SJCRH30 (cell line): ENCODE measurements around the gene GALR2. TPM values are rescaled to one million over a fixed set of nuclear protein-coding genes. Genes with fewer than 3 reads are reported as not detected.

Experiments
- DNase-seq, 2 experiments: peaks; one replicate each; pipeline ENCODE4 v3.0.0-alpha.2; 2015 to 2020
- H3K27ac ChIP-seq: fragments of 250-450 bp; sonication (Bioruptor Pico); 2 replicates; pipeline ENCODE4 v1.5.1; 2020; ENCODE audit warnings: mild to moderate bottlenecking, moderate library complexity
- H3K27me3 ChIP-seq: fragments of 250-450 bp; sonication (Bioruptor Pico); 2 replicates; pipeline ENCODE4 v1.5.1; 2020; ENCODE audit warnings: mild to moderate bottlenecking, moderate library complexity
- H3K36me3 ChIP-seq: fragments of 250-450 bp; sonication (Bioruptor Pico); 2 replicates; pipeline ENCODE4 v1.5.1; 2020; ENCODE audit warnings: mild to moderate bottlenecking, moderate library complexity
- H3K4me1 ChIP-seq: fragments of 250-450 bp; sonication (Bioruptor Pico); 2 replicates; pipeline ENCODE4 v1.5.1; 2020; ENCODE audit warnings: mild to moderate bottlenecking, moderate library complexity
- H3K4me3 ChIP-seq: fragments of 250-450 bp; sonication (Bioruptor Pico); 2 replicates; pipeline ENCODE4 v1.5.1; 2020; ENCODE audit warnings: mild to moderate bottlenecking, moderate library complexity
- H3K9me3 ChIP-seq: fragments of 250-450 bp; sonication (Bioruptor Pico); replicated peaks from 2 replicates; pipeline ENCODE4 v1.5.1; 2020; ENCODE audit warnings: mild to moderate bottlenecking, moderate library complexity
- total RNA-seq: library from RNA; depleted of rRNA; stranded (reverse); fragments of >200 nt; shearing (Covaris generic); gene quantifications from 2 replicates; pipeline ENCODE4 v1.2.3, GENCODE V29; 2014

Gene GALR2
- total RNA-seq, 1 experiment from 2014 or later, result 0.06 TPM

DNA sequence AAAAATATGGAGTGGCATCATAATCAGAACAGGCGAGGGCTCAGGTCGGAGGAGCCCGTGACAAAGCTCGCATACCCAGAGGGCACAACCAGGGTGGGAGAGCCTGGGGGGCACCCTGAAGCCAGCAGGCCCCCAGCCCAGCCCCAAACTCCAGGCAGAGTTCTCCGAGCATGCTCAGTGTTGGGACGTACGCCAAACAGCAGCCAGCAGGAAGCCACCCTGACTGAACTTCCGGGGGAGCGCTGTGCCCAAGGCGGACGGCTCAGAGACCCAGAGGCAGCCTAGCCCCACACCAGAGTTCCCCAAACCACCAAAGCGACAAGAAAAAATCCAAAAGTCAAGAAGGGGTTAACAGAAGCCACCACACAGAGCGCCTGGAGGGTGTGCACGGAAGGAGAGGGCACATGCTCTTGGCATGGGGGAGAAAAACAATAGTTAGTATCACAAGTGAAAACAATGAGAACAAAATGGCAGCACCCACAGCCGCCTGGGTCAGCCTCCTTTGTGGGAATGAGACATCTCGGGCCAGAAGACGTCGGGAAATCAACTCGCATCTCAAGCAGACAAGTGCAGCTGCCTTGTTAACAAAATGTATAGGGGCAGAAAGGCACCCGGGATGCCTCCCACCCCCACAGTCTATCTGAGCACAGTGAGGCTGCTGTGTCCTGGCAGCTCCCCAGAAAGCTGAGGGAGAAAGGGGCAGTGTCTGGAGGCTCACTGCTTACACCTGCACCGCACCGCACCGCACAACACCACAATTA, 17.1 kb downstream of the GALR2 start:
- no peaks in the 10 kb centered on the region for H3K27me3 ChIP-seq
- H3K4me3 ChIP-seq, result no peak overlapping the region

DNA sequence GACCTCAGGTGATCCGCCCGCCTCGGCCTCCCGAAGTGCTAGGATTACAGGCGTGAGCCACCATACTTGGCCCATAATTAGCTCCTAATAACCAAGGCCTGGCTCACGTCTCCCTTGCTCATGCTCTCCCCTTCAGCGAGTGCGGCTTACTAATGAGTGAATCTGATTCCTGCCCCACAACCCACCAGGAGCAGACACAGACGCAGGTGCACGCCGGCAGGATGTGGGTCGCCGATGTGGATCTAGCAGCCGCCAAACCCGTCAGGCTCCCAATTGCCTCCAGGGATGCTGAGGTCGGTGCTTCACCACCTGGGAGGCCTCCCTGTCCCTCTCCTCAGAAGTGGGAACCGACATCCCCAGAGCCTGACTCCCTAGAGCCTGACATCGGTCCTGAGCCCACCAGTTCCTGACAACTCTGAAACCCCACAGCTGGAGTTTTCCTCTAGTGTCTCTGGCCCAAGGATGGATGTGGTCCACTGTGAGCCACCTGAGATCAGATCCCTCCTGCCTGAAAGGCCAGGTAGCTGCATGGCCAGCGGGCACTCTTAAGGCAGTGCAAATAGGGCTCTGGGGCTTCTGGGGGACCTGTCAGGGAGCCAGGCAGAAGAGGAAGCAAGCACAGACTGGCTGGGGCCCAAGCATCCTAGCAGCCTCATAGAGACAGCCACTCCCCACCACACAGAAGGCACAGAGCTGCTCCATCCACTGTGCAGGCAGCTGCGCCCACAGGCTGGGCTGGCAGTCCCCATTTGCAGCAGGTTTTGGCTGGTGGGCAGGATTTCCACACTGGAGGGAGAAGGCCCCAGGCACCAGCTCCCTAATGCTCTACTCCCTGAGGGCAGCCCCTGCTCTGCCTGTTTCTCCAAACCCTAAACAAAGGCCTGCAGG, 18.2 kb downstream of the GALR2 start:
- Histone ChIP-seq H3K27me3 (no peaks in the 10 kb centered on the region), H3K4me1 (no peaks in the 10 kb centered on the region), H3K36me3 (peaks cover 55% of the 10 kb centered on the region), H3K9me3 (no peaks in the 10 kb centered on the region), H3K27ac (no peak overlapping the region), H3K4me3 (no peak overlapping the region)
- no peak for DNase-seq

More for the DNA sequence above, 17.1 kb downstream of the GALR2 start:
- DNase-seq, result no peak
- no peak overlapping the region for H3K27ac ChIP-seq
- H3K36me3 ChIP-seq, result peaks cover 53% of the 10 kb centered on the region
- no peaks in the 10 kb centered on the region for H3K4me1 ChIP-seq
- no peaks in the 10 kb centered on the region for H3K9me3 ChIP-seq

DNA sequence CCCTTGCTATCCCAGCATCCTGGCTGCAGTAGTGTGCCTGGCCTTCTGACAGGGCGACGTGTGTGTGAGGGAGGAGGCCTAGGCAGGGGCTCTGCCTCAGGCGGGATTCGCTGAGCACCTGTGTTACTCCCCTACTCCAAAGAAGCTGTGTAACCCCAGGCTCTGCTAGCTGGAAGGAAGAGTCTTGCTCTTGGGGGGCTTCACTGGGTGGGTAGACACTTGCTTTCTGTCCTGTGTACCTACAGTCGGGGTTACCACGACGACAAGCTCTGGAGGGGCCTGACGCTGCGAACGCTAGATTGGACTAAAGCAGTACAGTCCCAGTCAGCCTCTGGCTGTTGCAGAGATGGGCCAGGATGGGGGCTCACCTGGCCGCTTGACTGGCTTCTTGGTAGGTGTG, 19.5 kb downstream of the GALR2 start:
- no peak for DNase-seq
- H3K4me1 ChIP-seq, result no peaks in the 10 kb centered on the region
- no peaks in the 10 kb centered on the region for H3K9me3 ChIP-seq
- no peak overlapping the region for H3K27ac ChIP-seq
- H3K36me3 ChIP-seq, result peaks cover 52% of the 10 kb centered on the region
- H3K27me3 ChIP-seq, result no peaks in the 10 kb centered on the region
- H3K4me3 ChIP-seq, result no peak overlapping the region

DNA sequence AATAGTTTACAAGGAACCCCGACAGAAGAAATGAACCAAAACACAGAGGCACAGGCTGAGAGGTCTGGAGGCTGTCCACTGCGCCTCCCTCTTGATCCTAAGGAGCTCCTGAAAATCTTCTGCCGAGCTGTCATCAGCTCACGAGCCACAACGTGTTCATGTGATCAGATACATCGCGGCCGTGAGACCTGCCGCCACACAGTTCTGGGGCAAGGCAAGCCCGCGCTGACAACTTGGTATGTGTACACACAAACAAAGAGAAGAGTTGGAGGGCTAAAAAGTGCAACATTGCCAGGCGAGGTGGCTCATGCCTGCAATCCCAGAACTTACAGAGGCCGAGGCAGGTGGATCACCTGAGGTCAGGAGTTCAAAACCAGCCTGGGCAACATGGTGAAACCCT, 21.4 kb downstream of the GALR2 start:
- no peak for DNase-seq
- Histone ChIP-seq H3K27me3 (no peaks in the 10 kb centered on the region), H3K27ac (no peak overlapping the region), H3K4me3 (no peak overlapping the region), H3K9me3 (no peaks in the 10 kb centered on the region), H3K36me3 (peaks cover 62% of the 10 kb centered on the region), H3K4me1 (no peaks in the 10 kb centered on the region)

DNA sequence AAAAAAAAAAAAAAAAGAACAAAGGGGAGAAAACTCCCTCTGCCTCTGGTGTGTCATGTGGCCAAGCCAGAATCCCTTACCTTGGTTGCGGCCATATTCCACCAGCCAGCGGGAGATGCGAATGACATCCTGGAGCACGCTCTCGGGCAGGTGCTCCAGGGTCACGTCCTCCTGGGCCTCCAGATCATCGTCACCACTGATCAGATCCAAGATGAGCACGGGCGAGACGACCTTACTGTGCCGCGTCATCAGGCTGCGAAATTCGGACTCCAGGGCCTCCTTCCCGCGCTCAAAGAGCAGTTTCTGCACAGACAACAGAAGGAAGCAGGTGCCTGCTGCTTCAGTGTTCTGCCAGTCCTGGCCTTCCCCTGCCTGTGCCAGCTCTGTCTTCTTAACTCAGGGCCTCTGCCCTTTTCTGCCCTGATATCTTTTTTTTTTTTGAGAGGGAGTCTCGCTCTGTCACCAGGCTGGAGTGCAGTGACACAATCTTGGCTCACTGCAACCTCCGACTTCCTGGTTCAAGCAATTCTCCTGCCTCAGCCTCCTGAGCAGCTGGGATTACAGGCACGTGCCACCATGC, 23.2 kb downstream of the GALR2 start:
- Histone ChIP-seq H3K27me3 (no peaks in the 10 kb centered on the region), H3K27ac (no peak overlapping the region), H3K4me3 (no peak overlapping the region), H3K4me1 (no peaks in the 10 kb centered on the region; the same call in 1 of the 2 replicates), H3K36me3 (peaks cover 61% of the 10 kb centered on the region), H3K9me3 (no peaks in the 10 kb centered on the region)
- no peak for DNase-seq

DNA sequence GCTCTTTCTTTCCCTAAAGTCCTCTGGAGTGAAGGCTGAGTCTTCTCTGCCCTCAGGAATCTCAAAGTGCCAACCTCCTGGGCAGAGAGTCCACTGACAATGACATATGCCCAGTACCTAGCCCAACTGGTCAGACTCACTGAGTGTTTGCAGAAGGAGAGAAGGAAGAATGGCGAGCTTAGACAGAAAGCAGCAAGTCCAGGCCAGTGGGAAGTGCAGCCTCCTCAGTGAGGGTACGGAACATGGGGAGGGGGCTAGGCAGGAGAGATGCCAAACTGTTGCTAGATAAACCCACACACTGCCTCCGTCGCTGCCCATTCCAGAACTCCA, 28.3 kb downstream of the GALR2 start:
- H3K4me1 ChIP-seq, result peaks cover 25% of the 10 kb centered on the region
- DNase-seq, result no peak

DNA sequence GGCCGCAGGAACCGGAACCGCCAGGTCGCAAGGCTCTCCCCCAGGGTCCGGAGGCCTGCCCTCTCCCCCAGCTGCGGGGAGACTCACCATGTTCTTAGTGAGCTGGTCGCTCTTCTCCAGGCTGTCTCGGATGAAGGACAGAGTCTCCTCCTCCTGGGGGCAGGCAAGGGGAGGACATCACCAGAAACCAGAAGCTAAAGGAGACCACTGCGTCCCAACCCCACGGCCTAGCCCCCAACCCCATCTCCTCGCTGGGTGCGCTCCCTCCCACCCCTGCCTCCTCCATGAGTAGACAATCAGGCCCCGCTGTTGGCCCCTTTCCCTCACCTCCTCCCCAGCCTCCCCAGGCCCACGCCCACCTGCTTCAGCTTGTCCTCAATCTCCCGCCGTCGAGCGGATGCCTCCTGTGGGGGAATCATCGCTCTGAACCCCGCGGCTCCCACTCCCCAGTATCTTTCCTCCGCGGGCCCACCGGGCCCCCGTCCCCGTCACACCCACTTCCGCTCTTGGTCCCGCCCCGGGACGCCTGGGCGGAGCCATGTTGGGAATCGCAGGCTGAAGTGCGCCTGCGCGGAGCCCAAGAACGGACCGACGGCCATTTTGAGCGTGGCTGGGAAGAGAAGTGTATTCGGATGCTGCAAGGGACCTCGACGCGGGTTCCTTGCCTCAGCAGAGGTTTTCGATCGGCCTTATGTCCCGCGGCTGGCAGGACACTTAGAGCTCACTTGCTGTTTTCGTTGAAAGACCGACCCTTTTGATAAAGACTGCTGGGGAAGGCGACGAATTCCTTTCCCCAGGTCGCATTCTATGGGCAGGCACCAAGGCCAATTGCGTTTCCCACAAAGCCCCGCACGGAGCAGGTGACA, 28.9 kb downstream of the GALR2 start, which contains the start of gene EXOC7:
TSS of gene EXOC7 (minus strand) at position 514 of the 866 bp plus-strand sequence. CDS start at position 419, 95 bp downstream.
- H3K4me3 ChIP-seq, result peak within 1 kb of the TSS; percentile 66
- no peaks in the 10 kb centered on the region for H3K27me3 ChIP-seq
- peaks cover 25% of the 10 kb centered on the region for H3K4me1 ChIP-seq
- peaks cover 26% of the 10 kb centered on the region for H3K36me3 ChIP-seq
- no peaks in the 10 kb centered on the region for H3K9me3 ChIP-seq
- peak within 1 kb of the TSS; percentile 65 for H3K27ac ChIP-seq
- DNase-seq, result peak; percentile 95 to 99

More for the DNA sequence above, 28.3 kb downstream of the GALR2 start:
- Histone ChIP-seq H3K9me3 (no peaks in the 10 kb centered on the region), H3K4me3 (peak overlapping the region; percentile 66), H3K27ac (peak overlapping the region; percentile 65), H3K27me3 (no peaks in the 10 kb centered on the region), H3K36me3 (peaks cover 26% of the 10 kb centered on the region)

DNA sequence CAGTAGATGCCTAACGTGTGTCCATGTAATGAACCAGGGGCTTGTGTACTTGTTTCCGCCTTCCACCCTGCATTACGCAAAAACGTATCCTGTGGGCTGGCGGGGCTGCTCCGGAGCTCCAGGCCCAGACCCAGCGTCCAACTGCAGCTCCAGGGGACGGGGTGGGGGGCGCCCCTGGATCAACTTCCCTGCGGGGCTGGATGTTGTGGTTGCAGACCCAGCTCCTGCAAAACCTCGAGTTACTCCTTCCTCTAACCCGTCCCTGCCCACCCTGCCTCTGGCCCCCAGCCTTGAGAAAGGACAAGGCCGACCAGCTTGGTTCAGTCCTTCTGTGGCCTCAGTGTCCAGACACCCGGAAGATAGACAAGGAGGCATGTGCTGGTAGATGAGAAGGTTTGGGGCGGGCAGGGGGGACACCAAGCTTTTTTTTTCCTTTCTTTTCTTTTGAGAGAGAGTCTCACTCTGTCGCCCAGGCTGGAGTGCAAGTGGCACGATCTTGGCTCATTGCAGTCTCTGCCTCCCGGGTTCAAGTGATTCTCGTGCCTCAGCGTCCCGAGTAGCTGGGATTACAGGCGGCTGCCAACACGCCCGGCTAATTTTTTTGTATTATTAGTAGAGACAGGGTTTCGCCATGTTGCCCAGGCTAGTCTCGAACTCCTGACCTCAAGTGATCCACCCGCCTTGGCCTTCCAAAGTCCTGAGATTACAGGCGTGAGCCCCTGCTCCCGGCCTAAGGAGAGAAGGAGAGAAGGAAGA, 29.7 kb downstream of the GALR2 start:
- Histone ChIP-seq H3K27me3 (no peaks in the 10 kb centered on the region), H3K36me3 (peaks cover 19% of the 10 kb centered on the region), H3K9me3 (no peaks in the 10 kb centered on the region), H3K4me1 (peaks cover 25% of the 10 kb centered on the region), H3K27ac (peak overlapping the region; percentile 65), H3K4me3 (peak overlapping the region; percentile 66)
- DNase-seq, result no peak

DNA sequence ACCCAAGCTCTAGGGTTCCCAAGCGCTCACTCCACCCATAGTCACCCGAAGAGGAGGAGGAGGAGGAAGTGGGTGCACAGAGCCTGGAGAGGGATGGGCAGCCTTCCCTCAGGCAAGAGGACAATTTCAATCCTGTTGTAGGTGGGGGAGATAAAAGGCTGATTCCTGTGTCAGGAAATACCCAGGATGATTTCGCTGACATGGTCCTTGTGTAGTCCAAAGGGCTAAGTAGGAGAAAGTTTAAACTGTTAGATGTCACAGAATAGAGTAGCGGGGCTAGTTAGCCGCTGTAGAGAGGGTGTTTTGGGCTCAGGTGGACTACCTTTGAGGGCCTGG, 30.3 kb downstream of the GALR2 start:
- Histone ChIP-seq H3K9me3 (no peaks in the 10 kb centered on the region), H3K4me1 (peaks cover 25% of the 10 kb centered on the region), H3K4me3 (no peak overlapping the region), H3K36me3 (peaks cover 14% of the 10 kb centered on the region), H3K27me3 (no peaks in the 10 kb centered on the region), H3K27ac (no peak overlapping the region)
- no peak for DNase-seq

DNA sequence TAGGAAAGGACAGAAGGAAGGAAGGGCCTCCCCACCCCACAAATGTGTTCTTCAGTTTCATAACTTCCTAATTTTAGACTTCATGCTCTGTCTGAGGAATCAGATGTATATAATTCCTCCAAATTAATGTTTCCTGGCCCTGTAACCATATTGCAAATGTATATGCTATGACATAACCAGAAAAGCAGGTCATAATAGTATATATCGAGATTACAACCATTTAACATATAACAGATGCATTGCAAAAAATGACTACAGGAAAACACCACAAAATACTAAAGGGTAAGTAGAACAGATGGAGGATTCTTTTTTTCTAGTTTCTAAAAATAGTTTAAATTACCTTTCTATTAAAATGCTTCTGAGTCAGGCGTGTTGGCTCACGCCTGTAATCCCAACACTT, 32.1 kb downstream of the GALR2 start:
- H3K27me3 ChIP-seq, result no peaks in the 10 kb centered on the region
- no peaks in the 10 kb centered on the region for H3K36me3 ChIP-seq
- no peak overlapping the region for H3K4me3 ChIP-seq

DNA sequence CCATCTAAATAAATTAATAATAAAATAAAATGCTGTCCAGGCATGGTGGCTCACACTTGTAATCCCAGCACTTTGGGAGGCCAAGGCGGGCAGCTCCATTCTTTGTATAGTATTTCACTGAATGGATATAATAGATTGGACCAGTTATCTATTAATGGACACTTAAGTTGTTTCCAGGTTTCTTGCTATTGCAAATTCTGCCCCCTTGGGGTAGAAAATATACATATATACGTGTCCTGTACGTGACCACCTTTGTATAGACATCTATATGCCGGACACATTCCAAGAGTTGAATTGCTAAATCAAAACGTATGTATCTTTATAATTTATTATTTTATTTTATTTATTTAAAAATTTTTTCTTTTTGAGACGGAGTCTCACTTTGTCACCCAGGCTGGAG, 32.9 kb downstream of the GALR2 start:
- peak in 1 of 2 experiments; percentile 51 for DNase-seq
- H3K4me3 ChIP-seq, result no peak overlapping the region
- no peaks in the 10 kb centered on the region for H3K27me3 ChIP-seq

More for the DNA sequence above, 32.1 kb downstream of the GALR2 start:
- Histone ChIP-seq H3K4me1 (peaks cover 25% of the 10 kb centered on the region), H3K9me3 (no peaks in the 10 kb centered on the region), H3K27ac (peak overlapping the region; percentile 68)
- DNase-seq, result peak in 1 of 2 experiments; percentile 45

DNA sequence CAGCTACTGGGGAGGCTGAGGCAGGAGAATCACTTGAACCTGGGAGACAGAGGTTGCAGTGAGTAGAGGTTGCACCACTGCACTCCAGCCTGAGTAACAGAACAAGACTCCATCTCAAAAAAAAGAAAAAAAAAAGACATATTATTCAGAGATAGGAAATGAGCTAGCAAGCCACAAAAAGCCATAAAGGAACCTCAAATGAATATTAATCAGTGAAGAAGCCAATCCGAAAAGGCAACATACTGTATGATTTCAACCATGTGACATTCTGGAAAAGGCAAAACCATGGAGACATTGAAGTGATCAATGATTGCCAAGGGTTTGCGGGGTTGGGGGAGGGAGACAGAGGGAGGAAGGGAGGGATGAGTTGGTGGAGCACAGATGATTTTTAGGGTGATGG, 37.4 kb downstream of the GALR2 start:
- Histone ChIP-seq H3K27ac (no peak overlapping the region), H3K4me1 (peaks cover 6% of the 10 kb centered on the region), H3K9me3 (no peaks in the 10 kb centered on the region), H3K4me3 (no peak overlapping the region), H3K27me3 (no peaks in the 10 kb centered on the region), H3K36me3 (no peaks in the 10 kb centered on the region)
- no peak for DNase-seq

More for the DNA sequence above, 32.9 kb downstream of the GALR2 start:
- Histone ChIP-seq H3K9me3 (no peaks in the 10 kb centered on the region), H3K27ac (no peak overlapping the region; the same call in 1 of the 2 replicates), H3K4me1 (peaks cover 25% of the 10 kb centered on the region), H3K36me3 (no peaks in the 10 kb centered on the region)

DNA sequence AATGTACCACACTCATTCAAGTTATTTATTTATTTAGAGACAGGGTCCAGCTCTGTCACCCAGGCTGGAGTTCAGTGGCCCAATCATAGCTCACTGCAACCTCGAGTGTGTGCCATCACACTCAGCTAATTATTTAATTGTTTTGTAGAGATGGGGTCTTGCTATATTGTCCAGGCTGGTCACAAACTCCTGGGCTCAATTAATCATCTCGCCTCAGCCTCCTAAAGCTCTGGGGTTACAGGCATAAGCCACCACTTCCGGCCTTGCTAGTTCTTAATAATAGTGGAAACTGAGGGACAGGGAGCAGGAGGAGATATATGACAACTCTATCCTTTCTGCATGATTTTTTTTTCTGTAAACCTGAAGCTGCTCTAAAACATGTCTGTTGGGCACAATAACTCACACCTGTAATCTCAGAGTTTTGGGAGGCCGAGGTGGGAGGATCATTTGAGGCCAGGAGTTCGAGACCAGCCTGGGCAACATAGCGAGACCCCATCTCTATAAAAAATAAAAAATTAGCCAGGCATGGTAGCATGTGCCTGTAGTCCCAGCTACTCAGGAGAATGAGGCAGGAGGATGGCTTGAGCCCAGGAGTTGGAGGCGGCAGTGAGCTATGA, 40.7 kb downstream of the GALR2 start:
- no peak for DNase-seq
- H3K36me3 ChIP-seq, result no peaks in the 10 kb centered on the region

More for the DNA sequence above, 40.7 kb downstream of the GALR2 start:
- Histone ChIP-seq H3K4me1 (peaks cover 9% of the 10 kb centered on the region; the same call in 1 of the 2 replicates), H3K27ac (no peak overlapping the region), H3K27me3 (0 out of 2 replicates have a peak, but pooled peaks cover under 1% of the 10 kb centered on the region), H3K9me3 (no peaks in the 10 kb centered on the region), H3K4me3 (no peak overlapping the region)
